Measurements from ENCODE around the gene SLC5A5. TPM values are rescaled to one million over a fixed set of nuclear protein-coding genes. Genes with fewer than 3 reads are reported as not detected.
A peak's percentile ranks its signal among the peaks of the same experiment; 100 is the strongest.

The SLC5A5 gene
- total and polyA plus RNA-seq, 2 of the 4 experiments (the other 2 are of a cell fraction), result not detected

GRCh38 chr19:17873786-17874757 is 2.3 kb downstream of the SLC5A5 start:
- Histone ChIP-seq H3K56ac (ENCODE audit: extremely low read depth, insufficient read depth, low read length) (no peak overlapping the region), H3K14ac (replicated peaks; ENCODE audit: low read depth, low read length) (no peak overlapping the region), H4K5ac (ENCODE audit: low read depth, low read length) (no peak overlapping the region), H3K9ac (ENCODE audit: low read depth, low read length) (no peak overlapping the region), H3K79me1 (ENCODE audit: low read depth in 1 of 2, low read length in 2 of 2) (no peaks in the 10 kb centered on the region), H2BK5ac (ENCODE audit: low read depth, low read length, poor library complexity, severe bottlenecking) (no peak overlapping the region), H3K4me1 (ENCODE audit: control insufficient read depth, insufficient read depth, low read length) (no peaks in the 10 kb centered on the region), H3K27me3 (ENCODE audit: control insufficient read depth, insufficient read depth, low read length) (peaks cover 47% of the 10 kb centered on the region), H2BK120ac (ENCODE audit: low read depth, low read length) (no peak overlapping the region), H3K9me3 (ENCODE audit: control insufficient read depth, insufficient read depth, low read length) (no peaks in the 10 kb centered on the region), H2AK9ac (replicated peaks; ENCODE audit: low read depth, low read length, poor library complexity) (no peak overlapping the region), H3K27ac (ENCODE audit: insufficient read depth, low read length) (no peak overlapping the region), H2AK5ac (ENCODE audit: low read depth, low read length) (no peak overlapping the region), H3K18ac (ENCODE audit: low read depth, low read length) (no peak overlapping the region), H3K4me2 (ENCODE audit: low read depth, low read length) (no peak overlapping the region; the same call in 1 of the 2 replicates), H4K8ac (ENCODE audit: low read depth in 2 of 2, low read length in 2 of 2) (no peak overlapping the region), H2AFZ (replicated peaks; ENCODE audit: low read length, poor library complexity) (peak overlapping the region; percentile 75), H3K4me3 (ENCODE audit: insufficient read depth, low read depth, low read length) (no peak overlapping the region), H3K23ac (ENCODE audit: low read depth, low read length) (no peak overlapping the region), H2BK20ac (ENCODE audit: low read depth, low read length) (no peak overlapping the region), H3K9me1 (ENCODE audit: insufficient read depth, low read length) (no peaks in the 10 kb centered on the region; the same call in 1 of the 2 replicates), H4K20me1 (ENCODE audit: insufficient read depth, low read length) (no peaks in the 10 kb centered on the region), H2BK15ac (ENCODE audit: low read depth, low read length) (no peak overlapping the region), H3K4ac (ENCODE audit: low read depth, low read length) (no peak overlapping the region), H3K36me3 (ENCODE audit: control insufficient read depth, insufficient read depth, low read length) (no peaks in the 10 kb centered on the region), H4K91ac (ENCODE audit: insufficient read depth, low read depth, low read length) (no peak overlapping the region)
- DNase-seq (no peak), ATAC-seq (ENCODE audit: low read depth) (peak; percentile 64)
- TF ChIP-seq MAZ (IDR thresholded peaks at IDR 0.05; ENCODE audit: borderline replicate concordance, low read depth, low read length) (no peak), NFE2L2 (IDR thresholded peaks at IDR 0.05; ENCODE audit: low read depth, low read length) (no peak), RAD21 (IDR thresholded peaks at IDR 0.05; ENCODE audit: low read length) (no peak), POLR2A (IDR thresholded peaks at IDR 0.05; ENCODE audit: low read depth, low read length) (no peak), MXI1 (IDR thresholded peaks at IDR 0.05; ENCODE audit: borderline replicate concordance, low read depth, low read length) (no peak), ELK1 (IDR thresholded peaks at IDR 0.05; ENCODE audit: borderline replicate concordance, low read depth, low read length) (no peak), FOS (IDR thresholded peaks at IDR 0.05; ENCODE audit: low read depth, low read length) (no peak)
- POLR2A ChIA-PET (ENCODE audit: unreplicated experiment), result no interaction called here
- BruUV-seq (replicated peaks), result no TSS peak
- dilution Hi-C loops (cut with HindIII; ENCODE audit: low sequenced_read_pairs, unreplicated experiment), result no loop called here
- in situ Hi-C loops (cut with MboI; ENCODE audit: low sequenced_read_pairs), result no loop called here
- intact Hi-C loops (cut with micrococcal nuclease), result no loop called here
- 10% methylated on average over 26 of the region's 63 CpGs; no CpG with 5 or more reads in 1 of the 2 experiments for WGBS, 2 experiments (ENCODE audit: extremely low coverage in 2 of 2, insufficient read length in 1 of 2)
- CTCF ChIA-PET, result no interaction called here
